Effector memory CD4-positive, alpha-beta T cell (primary cell): ENCODE results near the gene ENTPD7.

Experiments
- DNase-seq, 3 donors: peaks; one replicate each; pipeline ENCODE4 v3.0.0-alpha.2; 2020
- H3K27ac ChIP-seq: 2 replicates; pipeline ENCODE4 v1.7.0; 2013; ENCODE audit warnings: mild to moderate bottlenecking, low read length, moderate library complexity; ENCODE audit not compliant: insufficient read depth, poor library complexity, severe bottlenecking
- H3K27me3 ChIP-seq: replicated peaks from 2 replicates; pipeline ENCODE4 v1.7.0; 2013; ENCODE audit warnings: mild to moderate bottlenecking, low read length; ENCODE audit not compliant: insufficient read depth, control insufficient read depth, poor library complexity, severe bottlenecking
- H3K36me3 ChIP-seq: 2 replicates; pipeline ENCODE4 v1.7.0; 2013; ENCODE audit warnings: mild to moderate bottlenecking, low read length, moderate library complexity; ENCODE audit not compliant: control insufficient read depth, insufficient read depth
- H3K4me1 ChIP-seq: 2 replicates; pipeline ENCODE4 v1.7.0; 2013; ENCODE audit warnings: low read length, mild to moderate bottlenecking; ENCODE audit not compliant: control insufficient read depth, insufficient read depth, poor library complexity, severe bottlenecking
- H3K4me3 ChIP-seq: 2 replicates; pipeline ENCODE4 v1.7.0; 2013; ENCODE audit warnings: low read length, low read depth, mild to moderate bottlenecking; ENCODE audit not compliant: insufficient read depth, poor library complexity, severe bottlenecking
- H3K9me3 ChIP-seq: 2 replicates; pipeline ENCODE4 v1.7.0; 2013; ENCODE audit warnings: mild to moderate bottlenecking, low read length, moderate library complexity; ENCODE audit not compliant: control insufficient read depth

The ENTPD7 gene

DNA sequence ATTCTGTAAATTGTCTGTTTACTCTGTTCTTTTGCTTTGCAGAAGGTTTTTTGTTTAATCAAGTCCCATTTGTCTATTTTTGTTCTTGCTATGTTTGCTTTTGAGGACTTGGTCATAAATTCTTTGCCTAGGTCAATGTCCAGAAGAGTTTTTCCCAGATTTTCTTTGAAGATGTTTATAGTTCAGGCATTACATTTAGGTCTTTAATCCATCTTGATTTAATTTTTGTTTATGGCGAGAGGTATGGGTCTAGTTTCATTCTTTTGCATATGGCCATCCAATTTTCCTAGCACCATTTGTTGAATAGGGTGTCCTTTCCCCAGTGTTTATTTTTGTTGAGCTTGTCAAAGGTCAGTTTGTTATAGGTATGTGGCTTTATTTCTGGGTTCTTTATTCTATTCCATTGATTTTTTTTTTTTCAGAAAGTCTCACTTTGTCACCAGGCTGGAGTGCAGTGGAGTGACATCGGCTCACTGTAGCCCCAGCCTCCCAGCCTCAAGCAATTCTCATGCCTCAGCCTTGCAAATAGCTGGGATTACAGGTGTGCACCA, 11.6 kb upstream of the ENTPD7 start:
- Histone ChIP-seq H3K27ac (no peak overlapping the region), H3K27me3 (no peaks in the 10 kb centered on the region), H3K36me3 (no peaks in the 10 kb centered on the region), H3K9me3 (no peaks in the 10 kb centered on the region), H3K4me3 (no peak overlapping the region), H3K4me1 (no peaks in the 10 kb centered on the region)
- DNase-seq = no peak

DNA sequence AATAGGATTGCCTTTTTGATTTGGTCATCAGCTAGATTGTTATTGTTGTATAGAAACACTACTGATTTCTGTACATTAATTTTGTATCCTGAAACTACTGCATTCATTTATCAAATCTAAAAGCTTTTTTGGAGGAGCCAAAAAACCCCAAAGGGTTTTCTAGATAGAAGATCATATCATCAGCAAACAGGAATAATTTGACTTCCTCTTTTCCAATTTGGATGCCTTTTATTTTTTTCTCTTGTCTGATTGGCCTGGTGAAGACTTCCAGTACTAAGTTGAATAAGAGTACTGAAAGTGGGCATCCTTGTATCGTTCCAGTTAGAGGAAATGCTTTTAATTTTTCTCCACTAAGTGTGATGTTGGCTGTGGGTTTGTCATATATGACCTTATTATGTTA, 10.6 kb upstream of the ENTPD7 start:
- H3K4me1 ChIP-seq = no peaks in the 10 kb centered on the region

DNA sequence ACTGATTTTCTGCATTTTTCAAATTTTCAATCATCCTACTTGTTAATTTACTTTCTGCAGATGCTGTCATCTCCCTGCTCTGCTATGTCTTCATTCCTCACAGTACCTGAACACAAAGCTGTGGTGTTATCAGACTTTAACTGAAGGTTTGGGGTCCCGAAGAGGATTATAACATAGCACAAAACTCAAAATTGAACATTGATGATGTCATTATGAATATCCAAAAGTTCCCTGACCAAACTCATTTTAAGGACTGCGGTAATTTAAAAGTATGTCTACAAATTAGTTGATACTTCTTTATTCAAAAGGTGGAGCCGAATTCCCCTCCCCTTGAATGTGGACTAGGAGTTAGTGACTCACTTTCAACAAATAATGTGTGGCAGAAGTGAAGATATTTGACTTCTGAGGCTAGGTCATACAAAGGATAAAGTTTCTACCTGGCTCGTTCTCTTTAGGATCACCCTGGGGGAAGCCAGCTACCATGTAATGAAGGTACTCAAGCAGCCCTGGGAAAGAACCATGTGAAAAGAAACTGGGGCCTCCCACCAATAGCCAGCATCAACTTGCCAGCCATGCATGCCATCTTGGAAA, 6.4 kb upstream of the ENTPD7 start:
- no peak for DNase-seq
- no peaks in the 10 kb centered on the region for H3K36me3 ChIP-seq
- no peak overlapping the region for H3K27ac ChIP-seq
- H3K9me3 ChIP-seq = no peaks in the 10 kb centered on the region
- peaks cover 3% of the 10 kb centered on the region for H3K27me3 ChIP-seq
- H3K4me1 ChIP-seq = no peaks in the 10 kb centered on the region
- no peak overlapping the region for H3K4me3 ChIP-seq

More for the DNA sequence above, 10.6 kb upstream of the ENTPD7 start:
- no peaks in the 10 kb centered on the region for H3K9me3 ChIP-seq
- no peaks in the 10 kb centered on the region for H3K27me3 ChIP-seq
- no peaks in the 10 kb centered on the region for H3K36me3 ChIP-seq
- DNase-seq = no peak
- H3K27ac ChIP-seq = no peak overlapping the region
- no peak overlapping the region for H3K4me3 ChIP-seq

DNA sequence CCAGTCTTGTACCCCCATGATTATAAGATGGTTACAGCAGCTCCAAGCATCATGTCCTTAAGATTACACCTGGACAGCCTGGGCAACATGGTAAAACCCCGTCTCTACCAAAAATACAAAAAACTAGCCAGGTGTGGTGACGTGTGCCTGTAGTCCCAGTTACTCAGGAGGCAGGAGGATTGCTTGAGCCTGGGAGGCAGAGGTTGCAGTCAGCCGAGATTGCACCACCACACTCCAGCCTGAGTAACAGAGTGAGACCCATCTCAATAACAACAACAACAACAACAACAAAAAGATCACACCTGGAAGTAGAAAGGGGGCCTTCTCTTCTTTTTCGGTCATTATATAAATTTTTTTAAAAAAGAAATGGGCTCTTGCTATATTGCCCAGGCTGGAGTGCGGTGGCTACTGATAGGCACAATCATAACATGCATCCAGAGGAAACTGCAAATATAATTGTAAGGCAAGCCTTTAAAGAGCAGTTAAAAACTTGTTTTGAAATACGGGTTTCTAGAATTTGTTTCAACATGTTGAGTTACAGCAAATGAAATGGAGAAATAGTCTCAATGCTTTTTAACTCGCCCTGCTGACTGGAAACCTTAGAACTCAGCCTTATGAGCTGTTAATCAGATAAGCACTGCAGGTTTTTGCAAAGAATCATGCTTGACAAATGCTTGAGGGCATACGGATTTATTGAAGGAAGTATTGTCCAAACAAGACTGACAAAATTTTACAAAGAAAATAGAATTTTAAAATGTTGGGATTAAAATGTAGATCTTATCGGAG, 4.7 kb upstream of the ENTPD7 start:
- no peak for DNase-seq
- H3K27ac ChIP-seq = no peak overlapping the region
- H3K4me1 ChIP-seq = peaks cover 2% of the 10 kb centered on the region

DNA sequence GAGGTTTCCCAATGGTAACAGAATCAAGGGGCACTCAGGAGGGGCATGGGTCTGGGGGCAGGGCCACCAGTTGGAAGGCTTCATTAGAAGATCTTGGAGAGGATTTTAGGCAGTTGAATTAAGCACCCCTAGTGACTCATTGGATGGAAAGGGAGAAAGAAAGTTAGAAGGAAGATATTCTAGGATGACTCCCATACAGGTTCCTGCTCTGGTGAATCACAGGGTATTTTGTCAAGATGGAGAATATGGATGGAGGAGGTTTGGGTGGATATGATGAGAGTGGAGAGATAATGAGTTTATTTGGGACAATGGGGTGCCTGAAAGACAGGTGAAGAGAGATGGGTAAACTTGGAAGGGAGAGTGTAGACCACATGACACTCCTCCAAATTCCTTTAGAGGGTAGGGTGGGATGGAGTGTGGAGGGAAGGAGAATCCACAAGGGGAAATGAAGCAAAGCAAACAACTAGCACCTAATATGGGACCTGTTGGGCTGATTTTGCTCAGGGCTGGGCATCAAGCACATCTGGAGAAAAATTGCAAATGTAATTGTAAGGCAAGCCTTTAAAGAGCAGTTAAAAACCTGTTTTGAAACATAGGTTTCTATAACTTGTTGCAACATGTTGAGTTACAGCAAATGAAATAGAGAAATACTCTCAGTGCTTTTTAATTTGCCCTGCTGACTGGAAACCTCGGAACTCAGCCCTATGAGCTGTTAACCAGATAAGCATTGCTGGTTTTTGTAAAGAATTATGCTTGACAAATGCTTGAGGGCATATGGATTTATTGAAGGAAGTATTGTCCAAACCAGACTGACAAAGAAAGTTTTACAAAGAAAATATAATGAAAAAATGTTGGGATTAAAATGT, 2.9 kb upstream of the ENTPD7 start:
- DNase-seq = no peak
- H3K9me3 ChIP-seq = no peaks in the 10 kb centered on the region
- H3K4me3 ChIP-seq = no peak overlapping the region
- no peak overlapping the region for H3K27ac ChIP-seq
- no peaks in the 10 kb centered on the region for H3K36me3 ChIP-seq
- peaks cover 3% of the 10 kb centered on the region for H3K27me3 ChIP-seq
- H3K4me1 ChIP-seq = peaks cover 9% of the 10 kb centered on the region

More for the DNA sequence above, 4.7 kb upstream of the ENTPD7 start:
- Histone ChIP-seq H3K27me3 (peaks cover 3% of the 10 kb centered on the region), H3K9me3 (no peaks in the 10 kb centered on the region), H3K4me3 (no peak overlapping the region), H3K36me3 (no peaks in the 10 kb centered on the region)

DNA sequence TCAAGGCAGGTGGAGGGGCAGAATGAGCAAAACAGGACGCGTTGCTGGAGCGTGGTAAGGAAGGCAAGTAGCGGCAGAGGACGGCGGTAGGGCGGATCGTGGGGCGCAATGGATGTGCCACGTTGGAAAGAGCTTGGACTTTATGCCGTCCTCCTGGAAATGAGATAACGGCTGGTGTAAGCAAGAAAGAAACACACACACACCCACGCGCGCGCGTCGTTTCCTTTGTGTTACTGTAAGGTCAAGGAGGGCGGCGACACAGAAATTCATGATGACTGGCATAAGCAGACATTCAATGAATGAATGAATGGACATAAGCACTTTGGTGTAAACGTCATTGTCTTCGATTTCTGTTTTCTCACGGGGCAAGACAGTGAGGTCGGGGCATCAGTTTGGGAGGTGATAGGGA, 683 bp upstream of the ENTPD7 start:
- peak overlapping the region; percentile 57 for H3K27ac ChIP-seq
- H3K27me3 ChIP-seq = peaks cover 3% of the 10 kb centered on the region
- H3K4me3 ChIP-seq = peak overlapping the region; percentile 85
- H3K4me1 ChIP-seq = peaks cover 9% of the 10 kb centered on the region
- H3K36me3 ChIP-seq = no peaks in the 10 kb centered on the region
- no peaks in the 10 kb centered on the region for H3K9me3 ChIP-seq
- DNase-seq = peak in 1 of 3 donors; percentile 6

DNA sequence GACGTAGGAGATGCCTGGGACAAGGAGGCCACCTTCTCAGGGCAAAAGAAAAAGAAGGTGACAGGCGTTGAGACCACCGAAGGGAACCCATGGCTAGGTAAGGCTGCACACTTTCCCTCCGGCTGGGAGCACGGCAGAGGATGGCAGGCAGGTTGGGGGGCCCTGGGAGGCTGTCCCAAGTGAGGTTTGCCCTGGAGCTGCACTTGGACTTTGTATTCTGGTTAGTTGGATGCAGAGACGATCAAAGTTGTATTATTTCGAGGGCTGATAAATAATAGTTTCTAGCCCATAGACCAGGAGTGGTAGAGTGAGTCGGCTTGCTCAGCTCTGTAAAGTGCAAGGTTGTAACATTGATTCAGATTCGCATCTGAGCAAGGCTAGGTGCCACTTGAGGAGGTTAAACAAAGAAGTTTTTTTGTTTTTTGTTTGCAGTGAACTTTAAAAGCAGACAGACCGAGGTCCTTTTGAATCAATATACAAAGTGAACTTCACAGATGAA, 608 bp downstream of the ENTPD7 start:
- Histone ChIP-seq H3K9me3 (no peaks in the 10 kb centered on the region), H3K27me3 (peaks cover 3% of the 10 kb centered on the region), H3K4me3 (peak overlapping the region; percentile 85), H3K27ac (peak overlapping the region; percentile 57), H3K4me1 (peaks cover 9% of the 10 kb centered on the region), H3K36me3 (no peaks in the 10 kb centered on the region)
- DNase-seq = no peak

DNA sequence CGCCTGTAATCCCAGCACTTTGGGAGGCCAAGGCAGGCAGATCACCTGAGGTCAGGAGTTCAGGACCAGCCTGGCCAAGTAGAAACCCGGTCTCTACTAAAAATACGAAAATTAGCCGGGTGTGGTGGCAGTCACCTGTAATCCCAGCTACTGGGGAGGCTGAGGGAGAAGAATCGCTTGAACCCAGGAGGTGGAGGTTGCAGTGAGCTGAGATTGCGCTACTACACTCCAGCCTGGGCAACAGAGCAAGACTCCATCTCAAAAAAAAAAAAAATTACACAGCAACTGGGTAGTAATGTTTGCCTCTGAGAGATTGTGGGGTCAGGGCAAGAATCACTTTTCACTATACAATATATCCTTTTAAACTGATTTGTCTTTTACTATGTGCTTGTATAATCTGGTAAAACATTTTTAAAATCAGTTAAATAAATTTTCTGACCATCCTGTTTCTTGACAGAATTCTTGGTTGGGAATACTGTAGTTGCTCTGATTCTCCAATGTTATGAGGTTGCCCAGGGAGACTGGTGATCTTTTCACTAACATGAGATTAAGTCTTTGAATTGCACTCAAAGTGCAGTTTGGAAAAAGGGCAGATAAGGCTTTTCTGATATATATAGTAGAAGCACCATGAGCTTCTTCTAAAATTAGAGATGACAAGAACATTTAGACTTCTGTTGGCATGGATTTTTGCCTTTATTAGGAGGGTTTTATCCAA, 1.5 kb downstream of the ENTPD7 start:
- no peaks in the 10 kb centered on the region for H3K9me3 ChIP-seq
- DNase-seq = no peak
- no peak overlapping the region for H3K4me3 ChIP-seq
- H3K36me3 ChIP-seq = no peaks in the 10 kb centered on the region
- H3K27me3 ChIP-seq = peaks cover 3% of the 10 kb centered on the region
- peaks cover 9% of the 10 kb centered on the region for H3K4me1 ChIP-seq
- no peak overlapping the region for H3K27ac ChIP-seq

DNA sequence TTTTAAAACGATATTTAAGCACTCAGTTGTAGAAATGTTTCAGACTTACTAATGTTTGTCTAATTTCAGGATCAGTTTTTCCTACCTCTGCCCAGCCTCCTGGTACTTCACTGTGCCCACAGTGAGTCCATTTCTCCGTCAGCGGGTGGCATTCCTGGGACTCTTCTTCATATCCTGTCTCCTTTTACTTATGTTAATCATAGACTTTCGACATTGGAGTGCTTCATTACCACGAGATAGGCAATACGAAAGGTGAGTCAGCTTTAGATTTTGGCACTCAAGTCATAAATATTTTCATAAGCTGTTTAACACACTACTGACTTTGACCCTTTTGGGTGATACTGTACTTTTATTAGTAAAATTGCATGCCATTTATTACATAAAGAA, 2.1 kb downstream of the ENTPD7 start:
- Histone ChIP-seq H3K27me3 (peaks cover under 1% of the 10 kb centered on the region), H3K4me3 (no peak overlapping the region), H3K27ac (no peak overlapping the region), H3K9me3 (no peaks in the 10 kb centered on the region), H3K36me3 (no peaks in the 10 kb centered on the region), H3K4me1 (peaks cover 9% of the 10 kb centered on the region)
- DNase-seq = no peak
